ENCODE data around the gene NEURL1B. TPM values are rescaled to one million over a fixed set of nuclear protein-coding genes. Genes with fewer than 3 reads are reported as not detected.

The NEURL1B gene
- total RNA-seq, 1 donor from 2014 or later = 4.4 TPM

GRCh38 chr5:172730981-172731679, 90.1 kb downstream of the NEURL1B start:
- no peak overlapping the region for H3K4me3 ChIP-seq (ENCODE audit: low read depth, low read length)
- DNase-seq (ENCODE audit: low read depth) = no peak
- TF ChIP-seq CTCF (conservative IDR thresholded peaks at IDR 0.05; ENCODE audit: low read depth, low read length) = peak; percentile 13

- no peak for DNase-seq (ENCODE audit: low read depth)
- no peak for TF ChIP-seq CTCF (conservative IDR thresholded peaks at IDR 0.05; ENCODE audit: low read depth, low read length)
- H3K4me3 ChIP-seq (ENCODE audit: low read depth, low read length) = no peak overlapping the region
These were observed 90.6 kb downstream of the NEURL1B start for GRCh38 chr5:172731680-172732074.

- TF ChIP-seq CTCF (conservative IDR thresholded peaks at IDR 0.05; ENCODE audit: low read depth, low read length) = no peak
These were observed 91.3 kb downstream of the NEURL1B start for GRCh38 chr5:172732201-172732865.

GRCh38 chr5:172733131-172733973, 92.3 kb downstream of the NEURL1B start:
- H3K4me3 ChIP-seq (ENCODE audit: low read depth, low read length) = peak overlapping the region; percentile 19
- peak; percentile 98 for DNase-seq (ENCODE audit: low read depth)
- peak; percentile 6 for TF ChIP-seq CTCF (conservative IDR thresholded peaks at IDR 0.05; ENCODE audit: low read depth, low read length)

More at GRCh38 chr5:172732201-172732865, 91.3 kb downstream of the NEURL1B start:
- H3K4me3 ChIP-seq (ENCODE audit: low read depth, low read length) = no peak overlapping the region
- no peak for DNase-seq (ENCODE audit: low read depth)

GRCh38 chr5:172733974-172734346, 92.9 kb downstream of the NEURL1B start:
- no peak for DNase-seq (ENCODE audit: low read depth)
- TF ChIP-seq CTCF (conservative IDR thresholded peaks at IDR 0.05; ENCODE audit: low read depth, low read length) = no peak
- H3K4me3 ChIP-seq (ENCODE audit: low read depth, low read length) = peak overlapping the region; percentile 15

GRCh38 chr5:172735141-172735831, 94.2 kb downstream of the NEURL1B start:
- TF ChIP-seq CTCF (conservative IDR thresholded peaks at IDR 0.05; ENCODE audit: low read depth, low read length) = no peak
- no peak for DNase-seq (ENCODE audit: low read depth)
- no peak overlapping the region for H3K4me3 ChIP-seq (ENCODE audit: low read depth, low read length)

Data from epithelial cell of proximal tubule (primary cell).